ENCODE results near the gene MYRIP.

The MYRIP gene

DNA sequence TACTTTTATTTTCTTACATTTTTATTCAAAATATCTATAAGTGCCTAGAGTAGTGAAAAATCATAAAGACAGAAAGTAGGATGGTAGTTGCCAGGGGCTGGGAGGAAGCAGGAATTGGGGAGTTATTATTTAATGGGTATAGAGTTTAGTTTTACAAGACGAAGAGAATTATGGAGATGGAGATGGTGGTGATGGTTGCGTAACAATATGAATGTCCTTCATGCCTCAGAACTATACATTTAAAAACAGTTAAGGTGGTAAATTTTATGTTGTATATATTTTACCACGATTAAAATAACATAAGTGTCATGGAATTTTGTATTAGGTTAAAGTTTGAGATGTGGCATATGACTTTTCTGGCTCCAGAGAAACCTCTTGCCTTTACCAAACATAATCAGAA is 171.4 kb downstream of the MYRIP start (continued):
- no peak for TF ChIP-seq ZFP30 (CRISPR knock-in tag; IDR thresholded peaks at IDR 0.05)

DNA sequence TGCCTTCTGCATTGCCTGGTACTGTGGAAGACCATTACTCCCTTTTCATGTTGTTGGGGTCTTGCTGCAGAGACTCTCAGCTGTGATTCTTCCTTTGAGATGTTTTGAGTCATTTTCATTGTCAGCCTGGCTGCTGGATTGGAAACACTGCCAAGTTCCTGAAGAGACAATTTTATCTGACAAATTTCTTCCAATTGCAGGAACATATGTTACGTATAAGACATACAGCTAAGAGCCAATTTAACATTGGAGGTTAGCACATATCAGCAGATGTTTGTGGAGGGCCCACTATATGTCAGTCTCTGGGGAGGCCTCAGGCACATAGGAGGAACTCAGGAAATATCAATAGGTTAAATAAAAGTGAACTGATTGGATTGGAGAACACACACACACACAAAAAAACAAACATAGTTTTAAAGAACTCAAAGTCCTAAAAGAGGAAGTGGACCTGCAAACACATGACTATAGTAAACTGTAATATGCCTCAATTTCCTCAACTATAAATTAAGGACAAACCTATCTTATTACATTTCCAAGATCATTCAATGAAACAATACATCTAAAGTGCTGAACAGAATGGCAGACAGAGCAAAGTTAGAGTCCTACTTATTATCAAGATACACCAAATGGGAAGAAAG is 172.3 kb downstream of the MYRIP start:
- TF ChIP-seq RARB (CRISPR knock-in tag; IDR thresholded peaks at IDR 0.05) = no peak
- no peak for TF ChIP-seq ZC3H10 (CRISPR knock-in tag; IDR thresholded peaks at IDR 0.05)
- no peak for TF ChIP-seq CREB5 (CRISPR knock-in tag; IDR thresholded peaks at IDR 0.05; ENCODE audit: low read depth)
- no peak for TF ChIP-seq ISL1 (CRISPR knock-in tag; IDR thresholded peaks at IDR 0.05)
- TF ChIP-seq PPARA (CRISPR knock-in tag; IDR thresholded peaks at IDR 0.05; ENCODE audit: borderline replicate concordance) = no peak
- TF ChIP-seq TSHZ2 (CRISPR knock-in tag; IDR thresholded peaks at IDR 0.05) = no peak
- TF ChIP-seq ZNF565 (CRISPR knock-in tag; conservative IDR thresholded peaks at IDR 0.05; ENCODE audit: low read depth) = no peak
- TF ChIP-seq TOX (CRISPR knock-in tag; IDR thresholded peaks at IDR 0.05; ENCODE audit: borderline replicate concordance) = no peak
- TF ChIP-seq POU6F1 (CRISPR knock-in tag; IDR thresholded peaks at IDR 0.05; ENCODE audit: borderline replicate concordance, low read depth) = no peak
- TF ChIP-seq ARNTL (CRISPR knock-in tag; IDR thresholded peaks at IDR 0.05; ENCODE audit: borderline replicate concordance, low read depth) = no peak
- no peak for TF ChIP-seq ZNF70 (CRISPR knock-in tag; IDR thresholded peaks at IDR 0.05)
- TF ChIP-seq BACH2 (CRISPR knock-in tag; IDR thresholded peaks at IDR 0.05; ENCODE audit: borderline replicate concordance) = no peak
- TF ChIP-seq TCF4 (CRISPR knock-in tag; IDR thresholded peaks at IDR 0.05; ENCODE audit: borderline replicate concordance) = no peak
- TF ChIP-seq GLIS3 (CRISPR knock-in tag; IDR thresholded peaks at IDR 0.05) = no peak
- no peak for TF ChIP-seq OSR1 (CRISPR knock-in tag; IDR thresholded peaks at IDR 0.05)
- no peak for TF ChIP-seq ZNF8 (CRISPR knock-in tag; IDR thresholded peaks at IDR 0.05)
- TF ChIP-seq CSDC2 (CRISPR knock-in tag; IDR thresholded peaks at IDR 0.05) = no peak
- no peak for TF ChIP-seq ESRRG (CRISPR knock-in tag; IDR thresholded peaks at IDR 0.05)

GRCh38 chr3:39982665-39983357 is 173.4 kb downstream of the MYRIP start:
- ATAC-seq = no peak

More for the DNA sequence above, 172.3 kb downstream of the MYRIP start:
- ATAC-seq = peak; percentile 20; the same call in 2 of the 3 replicates

More at GRCh38 chr3:39982665-39983357, 173.4 kb downstream of the MYRIP start:
- TF ChIP-seq PPARA (CRISPR knock-in tag; IDR thresholded peaks at IDR 0.05; ENCODE audit: borderline replicate concordance) (no peak), BACH2 (CRISPR knock-in tag; IDR thresholded peaks at IDR 0.05; ENCODE audit: borderline replicate concordance) (no peak), GLIS3 (CRISPR knock-in tag; IDR thresholded peaks at IDR 0.05) (no peak), CSRNP3 (CRISPR knock-in tag; IDR thresholded peaks at IDR 0.05) (no peak), CREB5 (CRISPR knock-in tag; IDR thresholded peaks at IDR 0.05; ENCODE audit: low read depth) (no peak), RARB (CRISPR knock-in tag; IDR thresholded peaks at IDR 0.05) (no peak), ESRRG (CRISPR knock-in tag; IDR thresholded peaks at IDR 0.05) (no peak), ZC3H10 (CRISPR knock-in tag; IDR thresholded peaks at IDR 0.05) (no peak), ISL1 (CRISPR knock-in tag; IDR thresholded peaks at IDR 0.05) (no peak), SNAI2 (CRISPR knock-in tag; IDR thresholded peaks at IDR 0.05) (no peak), TOX (CRISPR knock-in tag; IDR thresholded peaks at IDR 0.05; ENCODE audit: borderline replicate concordance) (no peak), CSDC2 (CRISPR knock-in tag; IDR thresholded peaks at IDR 0.05) (no peak), OSR1 (CRISPR knock-in tag; IDR thresholded peaks at IDR 0.05) (no peak), TCF4 (CRISPR knock-in tag; IDR thresholded peaks at IDR 0.05; ENCODE audit: borderline replicate concordance) (no peak), POU6F1 (CRISPR knock-in tag; IDR thresholded peaks at IDR 0.05; ENCODE audit: borderline replicate concordance, low read depth) (no peak)
